ENCODE data around the gene RNU6-9.

- TF ChIP-seq EZH2 (IDR thresholded peaks at IDR 0.05; ENCODE audit: insufficient read depth, low read length): no peak
- TF ChIP-seq CTCF (IDR thresholded peaks at IDR 0.05; ENCODE audit: insufficient read depth, low read depth, low read length): no peak
Observed at GRCh38 chr19:850221-850978, 42.9 kb upstream of the RNU6-9 start.
